ENCODE data around the gene ZNF19. TPM values are rescaled to one million over a fixed set of nuclear protein-coding genes. Genes with fewer than 3 reads are reported as not detected.

The ZNF19 gene
- total RNA-seq = 1 to 10 TPM; 3.6 to 5.9 TPM

- no peak within 1 kb of the TSS for H3K4me3 ChIP-seq
- no peaks in the 10 kb centered on the region for H3K36me3 ChIP-seq (replicated peaks in 1 of 2; ENCODE audit: insufficient read depth in 1 of 2, low read depth in 2 of 2)
- DNase-seq = no peak
- no peaks in the 10 kb centered on the region for H3K27me3 ChIP-seq
- H3K27ac ChIP-seq = no peak within 1 kb of the TSS
- TF ChIP-seq POLR2A (IDR thresholded peaks at IDR 0.05) = no peak
- TF ChIP-seq CTCF (IDR thresholded peaks at IDR 0.05) = no peak
- intact Hi-C loops (cut with DNase I) = no loop called here
- ATAC-seq = no peak
- no peaks in the 10 kb centered on the region for H3K9me3 ChIP-seq
- H3K4me1 ChIP-seq = no peaks in the 10 kb centered on the region
- 85 to 87% methylated on average over 22 of the region's 22 CpGs for WGBS, 2 donors
Measured at GRCh38 chr16:71489122-71489521, at the start of gene ZNF19. Gene ZNF19 (minus strand): TSS chr16:71489324. CDS start chr16:71482114, 7,210 bp downstream.

GRCh38 chr16:71537643-71538042 lies 48.5 kb upstream of the ZNF19 start:
- no peaks in the 10 kb centered on the region for H3K36me3 ChIP-seq (replicated peaks in 1 of 2; ENCODE audit: insufficient read depth in 1 of 2, low read depth in 2 of 2)
- ATAC-seq (peak; percentile 83), DNase-seq (peak; percentile 55 to 68 (median 59))
- no peak overlapping the region for H3K27ac ChIP-seq
- H3K4me1 ChIP-seq = no peaks in the 10 kb centered on the region
- intact Hi-C loops (cut with DNase I) = no loop called here
- 22 to 37% methylated on average over 1 to 6 of the region's 6 CpGs for WGBS, 2 donors
- peak; percentile 29 to 61 (median 56) for TF ChIP-seq CTCF (IDR thresholded peaks at IDR 0.05)
- no peak for TF ChIP-seq POLR2A (IDR thresholded peaks at IDR 0.05)
- H3K27me3 ChIP-seq = no peaks in the 10 kb centered on the region
- no peaks in the 10 kb centered on the region for H3K9me3 ChIP-seq
- no peak overlapping the region for H3K4me3 ChIP-seq

- no peaks in the 10 kb centered on the region for H3K36me3 ChIP-seq (replicated peaks in 1 of 2; ENCODE audit: insufficient read depth in 1 of 2, low read depth in 2 of 2)
Measured at GRCh38 chr16:71536752-71537499, 47.8 kb upstream of the ZNF19 start.

GRCh38 chr16:71532366-71532765 lies 43.2 kb upstream of the ZNF19 start:
- ATAC-seq (no peak), DNase-seq (no peak)
- Histone ChIP-seq H3K4me1 (no peaks in the 10 kb centered on the region), H3K4me3 (no peak overlapping the region), H3K27me3 (no peaks in the 10 kb centered on the region), H3K27ac (no peak overlapping the region), H3K36me3 (replicated peaks in 1 of 2; ENCODE audit: insufficient read depth in 1 of 2, low read depth in 2 of 2) (no peaks in the 10 kb centered on the region), H3K9me3 (no peaks in the 10 kb centered on the region)
- no peak for TF ChIP-seq CTCF (IDR thresholded peaks at IDR 0.05)
- TF ChIP-seq POLR2A (IDR thresholded peaks at IDR 0.05) = no peak
- intact Hi-C loops (cut with DNase I) = no loop called here
- 54 to 64% methylated on average over 3 of the region's 3 CpGs for WGBS, 2 donors

More at GRCh38 chr16:71536752-71537499, 47.8 kb upstream of the ZNF19 start:
- DNase-seq (no peak), ATAC-seq (no peak)
- Histone ChIP-seq H3K4me1 (no peaks in the 10 kb centered on the region), H3K4me3 (no peak overlapping the region), H3K27me3 (no peaks in the 10 kb centered on the region), H3K27ac (no peak overlapping the region), H3K9me3 (no peaks in the 10 kb centered on the region)
- 83 to 87% methylated on average over 23 to 28 of the region's 28 CpGs for WGBS, 2 donors
- intact Hi-C loops (cut with DNase I) = no loop called here
- TF ChIP-seq POLR2A (IDR thresholded peaks at IDR 0.05) = no peak
- no peak for TF ChIP-seq CTCF (IDR thresholded peaks at IDR 0.05)

GRCh38 chr16:71528863-71529262 lies 39.7 kb upstream of the ZNF19 start:
- no peak overlapping the region for H3K27ac ChIP-seq
- no peaks in the 10 kb centered on the region for H3K36me3 ChIP-seq (replicated peaks in 1 of 2; ENCODE audit: insufficient read depth in 1 of 2, low read depth in 2 of 2)
- ATAC-seq = no peak
- H3K9me3 ChIP-seq = no peaks in the 10 kb centered on the region
- DNase-seq = no peak
- H3K4me3 ChIP-seq = no peak overlapping the region
- H3K27me3 ChIP-seq = no peaks in the 10 kb centered on the region
- intact Hi-C loops (cut with DNase I) = no loop called here
- TF ChIP-seq CTCF (IDR thresholded peaks at IDR 0.05) (no peak), POLR2A (IDR thresholded peaks at IDR 0.05) (no peak)
- no peaks in the 10 kb centered on the region for H3K4me1 ChIP-seq
- WGBS, 2 donors = 60 to 62% methylated on average over 4 of the region's 4 CpGs

Data from body of pancreas (tissue), 4 donors.